ENCODE results near the gene KLF16.
"Not testable (repeated sequence)": the region's sequence is repeated elsewhere in the genome, so short reads cannot be mapped to it uniquely, and the experiment has no call there.

KLF16 gene

DNA sequence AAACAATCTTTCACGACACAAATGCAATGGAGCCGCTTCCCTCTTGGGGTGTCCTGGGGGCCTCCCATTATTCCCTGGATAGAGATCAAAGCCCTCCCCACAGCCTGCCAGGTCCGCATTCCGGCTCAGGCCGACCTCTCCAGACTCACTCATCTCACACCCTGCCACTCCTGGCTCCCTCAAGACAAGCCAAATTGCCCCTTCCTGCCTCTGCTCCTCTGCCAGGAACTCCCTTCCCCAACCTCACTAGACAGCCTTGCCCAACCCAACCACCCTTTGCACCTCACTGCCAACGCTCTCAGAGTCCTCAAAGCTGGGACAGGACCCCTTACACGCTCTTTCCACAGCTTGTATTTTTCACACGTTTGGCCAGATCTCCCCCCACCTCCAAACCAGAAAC lies 20.4 kb upstream of the KLF16 start:
- DNase-seq, result no peak

DNA sequence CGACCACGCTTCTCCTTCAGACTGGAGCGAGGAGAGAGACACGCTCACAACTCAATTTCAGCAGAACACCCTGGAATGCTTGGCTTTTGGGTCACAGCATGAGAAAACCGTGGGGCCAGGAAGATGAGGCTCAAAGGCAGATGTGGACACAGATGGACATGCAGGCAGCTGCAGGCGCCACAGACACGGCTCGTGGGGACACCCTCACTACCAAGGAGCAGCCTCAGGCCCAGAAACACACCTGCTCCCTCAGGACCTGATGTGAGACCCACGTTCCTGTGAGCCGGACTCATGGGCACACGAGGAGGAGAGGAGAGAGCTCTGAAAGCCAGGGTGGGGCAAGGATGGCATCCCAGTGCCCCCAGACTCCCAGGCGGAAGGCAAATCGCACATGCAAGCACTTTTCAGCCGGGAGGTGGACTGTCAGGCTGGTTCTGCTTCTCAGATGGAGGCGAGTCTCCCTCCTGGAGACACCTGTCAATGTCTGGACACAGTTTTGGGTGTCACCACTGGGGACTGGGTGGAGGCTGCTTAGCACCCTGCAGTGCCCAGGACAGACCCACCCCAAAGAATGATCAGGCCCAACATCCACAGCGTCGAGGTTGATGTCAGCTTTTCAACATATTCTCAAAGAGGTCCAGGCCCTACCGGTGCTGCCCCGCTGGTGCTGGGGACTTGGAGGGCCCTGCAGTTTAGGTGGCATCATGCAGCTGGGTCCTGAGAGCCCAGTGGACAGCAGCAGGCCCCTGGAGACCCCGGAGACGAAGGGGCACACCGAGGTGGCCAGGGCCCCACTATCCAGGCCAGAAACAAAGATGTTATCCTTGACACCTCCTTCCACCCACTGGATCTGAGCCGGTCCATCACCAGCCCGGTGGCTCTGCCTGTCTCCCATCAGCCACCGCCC lies 19.7 kb upstream of the KLF16 start:
- DNase-seq, result no peak

GRCh38 chr19:1882089-1882785 lies 18.9 kb upstream of the KLF16 start:
- peak; percentile 88 for DNase-seq

GRCh38 chr19:1881393-1882088 lies 18.2 kb upstream of the KLF16 start:
- not testable (repeated sequence) for DNase-seq

GRCh38 chr19:1880611-1881392 lies 17.4 kb upstream of the KLF16 start:
- no peak for DNase-seq

GRCh38 chr19:1879982-1880381 lies 16.6 kb upstream of the KLF16 start:
- not testable (repeated sequence) for DNase-seq

GRCh38 chr19:1878583-1878982 lies 15.2 kb upstream of the KLF16 start:
- not testable (repeated sequence) for DNase-seq

GRCh38 chr19:1877280-1877660 lies 13.9 kb upstream of the KLF16 start:
- DNase-seq, result not testable (repeated sequence)

- DNase-seq, result peak; percentile 67
Observed at GRCh38 chr19:1876496-1877279, 13.3 kb upstream of the KLF16 start.

DNA sequence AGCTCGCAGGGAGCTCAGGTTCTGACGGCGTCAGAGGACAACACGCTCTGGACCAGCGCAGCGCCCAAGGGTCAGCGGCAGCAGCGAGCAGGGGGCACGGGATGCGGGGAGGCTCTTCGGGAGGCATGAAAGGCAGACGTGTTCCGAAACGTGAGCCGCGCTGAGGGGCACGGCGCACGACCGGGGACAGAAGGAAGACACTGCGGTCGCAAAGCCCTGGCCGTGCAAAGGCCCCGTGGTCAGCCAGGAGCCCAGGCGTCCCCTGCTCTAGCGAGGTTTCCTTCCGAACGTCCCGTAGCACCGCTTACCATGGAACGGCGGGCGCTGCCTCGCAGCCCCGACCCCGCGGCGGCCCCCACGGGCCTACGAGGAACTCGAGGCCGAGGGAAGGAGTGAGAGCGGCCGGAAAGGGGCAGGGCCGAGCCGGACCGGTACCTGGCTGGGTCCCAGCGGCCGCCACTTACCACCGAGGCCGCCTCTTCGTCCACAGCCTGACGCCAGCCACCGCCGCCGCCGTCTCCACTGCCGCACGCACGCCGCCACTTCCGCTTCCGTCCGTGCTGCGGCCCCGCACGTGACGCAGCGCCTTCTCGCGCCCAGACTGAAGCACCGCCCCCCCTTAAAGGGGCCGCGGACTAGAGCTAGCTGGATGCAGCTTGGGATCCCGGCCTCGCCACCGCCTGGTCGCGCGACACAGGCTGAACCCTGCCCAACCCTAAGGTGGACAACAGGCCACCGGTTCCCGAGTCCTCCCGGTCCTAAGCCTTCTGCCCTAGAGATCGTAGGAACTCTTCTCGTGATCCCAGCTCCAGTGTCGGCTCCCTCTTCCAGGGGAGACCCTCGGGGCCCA lies 12.5 kb upstream of the KLF16 start:
- peak; percentile 96 for DNase-seq

DNA sequence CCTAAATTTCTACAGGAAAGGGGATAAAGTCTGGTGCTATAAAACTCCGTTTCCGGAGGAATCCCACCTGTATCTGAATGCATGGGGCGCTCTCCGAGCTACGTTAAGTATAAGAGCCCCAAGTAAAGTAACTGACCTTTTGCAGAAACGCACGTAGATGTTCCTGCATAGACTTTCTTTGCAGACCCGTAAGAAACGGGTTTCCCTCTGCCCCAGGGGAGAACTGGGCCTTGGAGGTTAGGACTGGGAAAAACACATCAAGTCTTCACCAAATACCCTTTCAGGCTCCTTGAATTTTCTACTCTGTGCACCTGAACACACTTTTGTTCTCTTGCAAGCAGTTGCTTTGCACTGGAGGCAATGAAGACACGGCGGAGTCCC lies 11.9 kb upstream of the KLF16 start:
- peak; percentile 62 for DNase-seq

DNA sequence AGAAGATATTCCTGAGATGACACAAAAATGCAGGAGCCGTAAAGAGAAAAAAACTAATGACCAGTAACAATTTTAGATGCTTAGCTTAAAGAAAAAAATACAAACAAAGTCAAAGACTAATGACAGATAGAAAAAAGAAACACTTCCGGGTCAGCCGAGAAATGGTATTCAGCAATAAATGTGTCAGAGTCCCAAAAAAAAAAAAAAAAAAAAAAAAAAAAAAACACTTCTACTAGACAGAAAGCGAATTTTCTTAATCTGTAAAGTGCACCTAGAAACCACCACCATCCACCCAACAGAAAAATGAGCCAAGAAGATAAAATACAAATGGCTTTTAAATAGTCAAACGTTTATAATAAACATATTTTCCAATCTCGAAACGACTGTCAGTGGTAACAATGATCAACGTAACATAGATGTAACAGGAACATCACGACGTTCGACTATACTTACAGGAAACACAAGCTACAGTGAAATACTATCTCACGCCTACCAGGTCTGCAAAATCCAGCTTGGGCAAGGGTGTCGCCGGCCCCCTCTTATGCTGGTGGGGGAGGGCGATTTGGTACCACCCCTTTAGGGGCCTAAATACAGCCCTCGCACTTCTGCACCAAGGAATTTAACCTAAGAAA lies 11.3 kb upstream of the KLF16 start:
- DNase-seq, result no peak

DNA sequence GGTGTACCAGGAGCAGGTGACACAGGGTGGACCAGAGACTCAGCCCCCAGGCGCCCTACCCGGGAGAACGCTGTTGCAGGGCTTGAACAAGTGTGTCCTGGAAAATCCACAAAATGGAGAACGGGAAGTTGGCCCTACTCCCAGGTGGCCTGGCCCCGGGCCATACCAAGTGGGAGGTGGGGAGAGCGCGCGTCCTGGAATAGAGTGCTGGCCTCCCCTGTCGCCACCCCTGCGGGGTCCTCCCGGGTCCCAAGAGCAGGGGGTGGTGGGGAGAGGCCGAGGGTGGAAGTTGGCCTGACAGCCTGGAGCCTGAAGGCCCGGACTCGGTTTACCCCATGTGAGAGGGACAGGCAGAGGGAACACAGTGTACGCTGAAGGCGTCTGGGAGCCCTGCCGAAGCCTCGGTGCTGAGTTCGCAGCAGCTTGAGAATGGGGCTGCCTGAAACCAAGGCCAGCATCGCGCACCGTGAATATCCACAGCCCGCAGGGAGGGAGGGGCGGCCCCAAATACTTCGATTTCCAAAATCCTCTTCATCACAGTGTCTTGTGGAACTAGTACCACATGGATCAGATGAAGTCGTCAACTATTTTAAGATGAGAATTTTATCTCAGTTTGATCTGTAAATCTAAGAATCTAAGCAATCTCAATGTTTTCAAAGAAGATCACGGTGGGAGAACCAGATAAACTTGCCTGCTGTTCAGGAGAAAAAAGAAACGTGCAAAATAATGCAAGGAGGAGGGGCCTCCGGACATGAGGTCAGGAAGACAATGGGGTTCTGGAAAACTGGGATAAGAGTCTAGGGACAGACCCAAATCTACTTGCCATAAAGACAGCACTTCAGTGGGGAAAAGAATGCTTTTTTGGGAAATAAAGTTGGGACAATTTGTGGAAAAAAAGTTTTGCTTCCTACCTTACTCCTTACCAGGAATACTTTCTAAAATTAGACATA lies 10.4 kb upstream of the KLF16 start:
- DNase-seq, result no peak

- no peak for DNase-seq
Observed at GRCh38 chr19:1872807-1873523, 9.6 kb upstream of the KLF16 start.

- no peak for DNase-seq
Observed at GRCh38 chr19:1871630-1872029, 8.3 kb upstream of the KLF16 start.

GRCh38 chr19:1871140-1871597 lies 7.8 kb upstream of the KLF16 start:
- DNase-seq, result no peak

GRCh38 chr19:1868971-1869370 lies 5.6 kb upstream of the KLF16 start:
- DNase-seq, result no peak

DNA sequence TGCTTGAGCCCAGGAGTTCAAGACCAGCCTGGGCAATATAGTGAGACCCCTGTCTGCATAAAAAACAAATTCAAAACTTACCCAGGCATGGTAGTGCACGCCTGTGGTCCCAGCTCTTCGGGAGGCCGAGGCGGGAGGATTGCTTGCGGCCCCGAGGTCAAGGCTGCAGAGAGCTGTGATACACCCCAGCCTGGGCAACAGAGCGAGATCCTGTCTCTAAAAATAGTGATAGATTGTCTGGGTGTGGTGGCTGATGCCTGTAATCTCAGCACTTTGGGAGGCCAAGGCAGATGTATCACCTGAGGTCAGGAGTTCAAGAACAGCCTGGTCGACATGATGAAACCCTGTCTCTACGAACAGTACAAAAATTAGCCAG lies 4.0 kb upstream of the KLF16 start:
- DNase-seq, result no peak

All from activated effector memory CD4-positive, alpha-beta T cell treated with anti-CD3 and anti-CD28 coated beads, Interleukin-2, amount 50 U/mL, for 16 hours (primary cell).